ENCODE data around the gene HTRA2.
"Not testable (repeated sequence)": the region's sequence is repeated elsewhere in the genome, so short reads cannot be mapped to it uniquely, and the experiment has no call there.

The HTRA2 gene

GRCh38 chr2:74561022-74561421 is 31.3 kb downstream of the HTRA2 start:
- DNase-seq (ENCODE audit: low spot score): not testable (repeated sequence)

- DNase-seq (ENCODE audit: low spot score): no peak
These were observed 32.5 kb downstream of the HTRA2 start for GRCh38 chr2:74562126-74562775.

- DNase-seq (ENCODE audit: low spot score): no peak
These were observed 34.5 kb downstream of the HTRA2 start for GRCh38 chr2:74564222-74564621.

GRCh38 chr2:74566076-74566753 is 36.5 kb downstream of the HTRA2 start:
- DNase-seq (ENCODE audit: low spot score): no peak

GRCh38 chr2:74566754-74567085 is 37.0 kb downstream of the HTRA2 start:
- DNase-seq (ENCODE audit: low spot score): no peak

GRCh38 chr2:74567881-74568280 is 38.1 kb downstream of the HTRA2 start:
- no peak for DNase-seq (ENCODE audit: low spot score)

GRCh38 chr2:74569686-74570085 is 40.0 kb downstream of the HTRA2 start:
- DNase-seq (ENCODE audit: low spot score): no peak

- DNase-seq (ENCODE audit: low spot score): no peak
These were observed 41.3 kb downstream of the HTRA2 start for GRCh38 chr2:74571058-74571457.

GRCh38 chr2:74572178-74572925 is 42.6 kb downstream of the HTRA2 start:
- no peak for DNase-seq (ENCODE audit: low spot score)

- DNase-seq (ENCODE audit: low spot score): peak; percentile 60
These were observed 44.2 kb downstream of the HTRA2 start for GRCh38 chr2:74573747-74574562.

- DNase-seq (ENCODE audit: low spot score): no peak
These were observed 45.6 kb downstream of the HTRA2 start for GRCh38 chr2:74575320-74575719.

GRCh38 chr2:74576211-74576862 is 46.6 kb downstream of the HTRA2 start:
- peak; percentile 35 for DNase-seq (ENCODE audit: low spot score)

GRCh38 chr2:74576863-74577229 is 47.1 kb downstream of the HTRA2 start:
- DNase-seq (ENCODE audit: low spot score): peak; percentile 74

- peak; percentile 39 for DNase-seq (ENCODE audit: low spot score)
These were observed 47.7 kb downstream of the HTRA2 start for GRCh38 chr2:74577448-74577847.

- DNase-seq (ENCODE audit: low spot score): no peak
These were observed 48.7 kb downstream of the HTRA2 start for GRCh38 chr2:74578408-74578807.

GRCh38 chr2:74581463-74581862 is 51.7 kb downstream of the HTRA2 start:
- DNase-seq (ENCODE audit: low spot score): no peak

- DNase-seq (ENCODE audit: low spot score): no peak
These were observed 52.5 kb downstream of the HTRA2 start for GRCh38 chr2:74582184-74582583.
